ENCODE results near the gene DLK1.

Gene DLK1

GRCh38 chr14:100785626-100786025, 58.9 kb downstream of the DLK1 start:
- no peak for DNase-seq (ENCODE audit: low read depth, low spot score)
- no peak overlapping the region for H3K27ac ChIP-seq

DNA sequence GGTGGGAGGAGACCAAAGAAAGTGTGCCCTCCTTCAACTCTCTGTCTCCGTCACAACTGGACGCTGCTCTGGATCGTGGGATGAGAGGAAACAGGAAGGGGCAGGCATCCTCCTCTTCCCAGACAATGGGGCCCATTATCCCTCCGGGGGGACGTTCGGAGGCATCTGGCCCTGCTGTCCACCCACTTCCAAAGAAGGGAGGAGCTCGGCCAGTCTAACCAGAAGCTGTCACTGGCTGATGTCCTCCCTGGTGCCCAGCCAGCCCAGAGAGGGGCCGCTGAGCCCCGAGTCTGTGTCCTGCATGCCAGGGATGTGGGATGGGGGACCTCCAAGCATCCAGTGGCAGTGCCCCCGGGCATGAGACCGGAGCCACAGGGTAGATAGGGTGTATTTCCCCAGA, 59.4 kb downstream of the DLK1 start:
- DNase-seq (ENCODE audit: low read depth, low spot score), result no peak
- no peak overlapping the region for H3K27ac ChIP-seq

GRCh38 chr14:100786576-100787219, 60.0 kb downstream of the DLK1 start:
- no peak for DNase-seq (ENCODE audit: low read depth, low spot score)
- no peak overlapping the region for H3K27ac ChIP-seq

- no peak for DNase-seq (ENCODE audit: low read depth, low spot score)
- H3K27ac ChIP-seq, result no peak overlapping the region
These were observed 61.0 kb downstream of the DLK1 start for GRCh38 chr14:100787659-100788058.
